Loucy (cell line): ENCODE results near the gene ADAMTS4.
A peak's percentile ranks its signal among the peaks of the same experiment; 100 is the strongest.

Experiments
- H2AFZ ChIP-seq: fragments of 200-600 bp; sonication (generic); 2 replicates; pipeline ENCODE4 v1.6.0; 2016; ENCODE audit warnings: antibody characterized with exemption, mild to moderate bottlenecking, low read length, moderate library complexity
- H3F3A ChIP-seq: fragments of 200-600 bp; 2 replicates; pipeline ENCODE4 v1.6.0; 2016; ENCODE audit warnings: antibody characterized with exemption, low read depth, mild to moderate bottlenecking
- H3K27me3 ChIP-seq: fragments of 200-600 bp; sonication (generic); 2 replicates; pipeline ENCODE4 v1.6.1; 2014; ENCODE audit warnings: low read length, mild to moderate bottlenecking; ENCODE audit not compliant: insufficient read depth, poor library complexity, severe bottlenecking
- H3K36me3 ChIP-seq: fragments of 200-600 bp; sonication (generic); 2 replicates; pipeline ENCODE4 v1.6.1; 2016; ENCODE audit warnings: low read length; ENCODE audit not compliant: insufficient read depth
- H3K4me1 ChIP-seq: fragments of 200-600 bp; sonication (generic); 2 replicates; pipeline ENCODE4 v1.5.1; 2014; ENCODE audit warnings: low read length, mild to moderate bottlenecking; ENCODE audit not compliant: insufficient read depth, poor library complexity, severe bottlenecking
- H3K4me2 ChIP-seq: fragments of 200-600 bp; sonication (generic); 2 replicates; pipeline ENCODE4 v1.6.0; 2014; ENCODE audit warnings: antibody characterized with exemption, low read length, low read depth, mild to moderate bottlenecking; ENCODE audit not compliant: poor library complexity, severe bottlenecking
- H3K4me3 ChIP-seq: fragments of 200-600 bp; sonication (generic); 2 replicates; pipeline ENCODE4 v1.5.1; 2014; ENCODE audit warnings: low read length, mild to moderate bottlenecking, mixed read lengths; ENCODE audit not compliant: poor library complexity, severe bottlenecking
- H3K79me2 ChIP-seq: fragments of 200-600 bp; sonication (generic); 2 replicates; pipeline ENCODE4 v1.6.1; 2014; ENCODE audit warnings: low read length; ENCODE audit not compliant: insufficient read depth
- H3K9ac ChIP-seq: fragments of 200-600 bp; sonication (generic); 2 replicates; pipeline ENCODE4 v1.6.0; 2014; ENCODE audit warnings: mild to moderate bottlenecking, low read depth, low read length, moderate library complexity; ENCODE audit not compliant: poor library complexity, severe bottlenecking
- H3K9me2 ChIP-seq: fragments of 200-600 bp; sonication (generic); replicated peaks from 2 replicates; pipeline ENCODE4 v1.6.1; 2016; ENCODE audit warnings: low read depth, low read length, mixed read lengths
- H3K9me3 ChIP-seq: fragments of 200-600 bp; sonication (generic); 2 replicates; pipeline ENCODE4 v1.6.1; 2014; ENCODE audit warnings: mild to moderate bottlenecking, antibody characterized with exemption, low read length, low read depth; ENCODE audit not compliant: insufficient read depth
- H4K20me1 ChIP-seq: fragments of 200-600 bp; sonication (generic); 2 replicates; pipeline ENCODE4 v1.6.0; 2014; ENCODE audit warnings: antibody characterized with exemption, low read length, mild to moderate bottlenecking; ENCODE audit not compliant: insufficient read depth, poor library complexity, severe bottlenecking
- EZH2phosphoT487 ChIP-seq: fragments of 200-600 bp; IDR thresholded peaks from 2 replicates; pipeline ENCODE4 v1.6.1; 2018; ENCODE audit warnings: antibody characterized with exemption, mild to moderate bottlenecking, moderate library complexity, borderline replicate concordance
- TF ChIP-seq, protein P1 (sequence below): fragments of 200-600 bp; sonication (generic); conservative IDR thresholded peaks from 2 replicates; pipeline ENCODE4 v1.5.1; 2014; ENCODE audit warnings: mild to moderate bottlenecking, antibody characterized with exemption, low read length

Gene ADAMTS4

GRCh38 chr1:161209790-161210409 is 11.0 kb upstream of the ADAMTS4 start:
- Histone ChIP-seq H3K27me3 (no peaks in the 10 kb centered on the region), H3K9me2 (no peaks in the 10 kb centered on the region), H4K20me1 (no peaks in the 10 kb centered on the region), H3K9ac (no peak overlapping the region), H3K36me3 (peaks cover 44% of the 10 kb centered on the region; the same call in 1 of the 2 replicates), H3F3A (no peaks in the 10 kb centered on the region), H3K4me2 (no peak overlapping the region), H3K9me3 (no peaks in the 10 kb centered on the region), H2AFZ (no peak overlapping the region), H3K79me2 (0 out of 2 replicates have a peak, but pooled peaks cover 6% of the 10 kb centered on the region), H3K4me3 (no peak overlapping the region), H3K4me1 (peaks cover 8% of the 10 kb centered on the region)
- no peak for TF ChIP-seq EZH2phosphoT487
- TF ChIP-seq, protein P1, sequence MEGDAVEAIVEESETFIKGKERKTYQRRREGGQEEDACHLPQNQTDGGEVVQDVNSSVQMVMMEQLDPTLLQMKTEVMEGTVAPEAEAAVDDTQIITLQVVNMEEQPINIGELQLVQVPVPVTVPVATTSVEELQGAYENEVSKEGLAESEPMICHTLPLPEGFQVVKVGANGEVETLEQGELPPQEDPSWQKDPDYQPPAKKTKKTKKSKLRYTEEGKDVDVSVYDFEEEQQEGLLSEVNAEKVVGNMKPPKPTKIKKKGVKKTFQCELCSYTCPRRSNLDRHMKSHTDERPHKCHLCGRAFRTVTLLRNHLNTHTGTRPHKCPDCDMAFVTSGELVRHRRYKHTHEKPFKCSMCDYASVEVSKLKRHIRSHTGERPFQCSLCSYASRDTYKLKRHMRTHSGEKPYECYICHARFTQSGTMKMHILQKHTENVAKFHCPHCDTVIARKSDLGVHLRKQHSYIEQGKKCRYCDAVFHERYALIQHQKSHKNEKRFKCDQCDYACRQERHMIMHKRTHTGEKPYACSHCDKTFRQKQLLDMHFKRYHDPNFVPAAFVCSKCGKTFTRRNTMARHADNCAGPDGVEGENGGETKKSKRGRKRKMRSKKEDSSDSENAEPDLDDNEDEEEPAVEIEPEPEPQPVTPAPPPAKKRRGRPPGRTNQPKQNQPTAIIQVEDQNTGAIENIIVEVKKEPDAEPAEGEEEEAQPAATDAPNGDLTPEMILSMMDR = peak; percentile 95

- Histone ChIP-seq H2AFZ (no peak overlapping the region), H3K36me3 (peaks cover 25% of the 10 kb centered on the region; the same call in 1 of the 2 replicates), H3K79me2 (peaks cover 29% of the 10 kb centered on the region), H3K9me3 (no peaks in the 10 kb centered on the region), H3K4me1 (peaks cover 19% of the 10 kb centered on the region), H3K27me3 (no peaks in the 10 kb centered on the region), H3K9ac (no peak overlapping the region), H3F3A (no peaks in the 10 kb centered on the region), H3K9me2 (no peaks in the 10 kb centered on the region), H3K4me2 (no peak overlapping the region), H4K20me1 (no peaks in the 10 kb centered on the region), H3K4me3 (no peak overlapping the region)
- no peak for TF ChIP-seq EZH2phosphoT487
- TF ChIP-seq, protein P1 = no peak
Observed at GRCh38 chr1:161207173-161207572, 8.3 kb upstream of the ADAMTS4 start.

GRCh38 chr1:161206411-161207140 is 7.7 kb upstream of the ADAMTS4 start:
- Histone ChIP-seq H3K79me2 (peaks cover 29% of the 10 kb centered on the region), H3K9me2 (no peaks in the 10 kb centered on the region), H3K27me3 (no peaks in the 10 kb centered on the region), H3F3A (no peaks in the 10 kb centered on the region), H3K4me2 (no peak overlapping the region), H3K4me1 (peaks cover 23% of the 10 kb centered on the region), H3K36me3 (peaks cover 24% of the 10 kb centered on the region; the same call in 1 of the 2 replicates), H3K9ac (no peak overlapping the region), H2AFZ (no peak overlapping the region), H3K9me3 (no peaks in the 10 kb centered on the region), H4K20me1 (no peaks in the 10 kb centered on the region), H3K4me3 (no peak overlapping the region)
- TF ChIP-seq EZH2phosphoT487 = no peak
- TF ChIP-seq, protein P1 = no peak
